GM12865 (cell line): ENCODE data around the gene CMTM1.

Experiments used
- DNase-seq: peaks from one replicate; pipeline ENCODE4 v3.0.0; 2010; ENCODE audit warnings: low read depth
- H3K4me3 ChIP-seq: 2 replicates; pipeline ENCODE4 v1.5.1; 2011; ENCODE audit warnings: mild to moderate bottlenecking, low read depth, low read length, control low read depth
- CTCF ChIP-seq: IDR thresholded peaks from 2 replicates; pipeline ENCODE4 v1.5.1; 2011; ENCODE audit warnings: low read length, control low read depth, low read depth, inconsistent platforms; ENCODE audit not compliant: insufficient read depth; ENCODE audit errors: missing control alignments

CMTM1 gene

GRCh38 chr16:66548068-66548467 lies 18.2 kb upstream of the CMTM1 start:
- no peak overlapping the region for H3K4me3 ChIP-seq
- DNase-seq, result no peak
- TF ChIP-seq CTCF, result no peak

GRCh38 chr16:66548868-66549267 lies 17.4 kb upstream of the CMTM1 start:
- no peak overlapping the region for H3K4me3 ChIP-seq
- no peak for DNase-seq
- no peak for TF ChIP-seq CTCF

GRCh38 chr16:66549284-66550131 lies 16.7 kb upstream of the CMTM1 start, which contains the start of gene TK2:
Gene TK2, minus strand, starts transcription at chr16:66550122. Its CDS starts 61 bp downstream, at chr16:66550061.
- H3K4me3 ChIP-seq, result peak within 1 kb of the TSS; percentile 35
- TF ChIP-seq CTCF, result no peak
- peak; percentile 47 for DNase-seq

GRCh38 chr16:66551348-66551759 lies 14.9 kb upstream of the CMTM1 start:
- no peak for TF ChIP-seq CTCF
- DNase-seq, result peak; percentile 36

GRCh38 chr16:66551788-66552285 lies 14.4 kb upstream of the CMTM1 start:
- DNase-seq, result no peak
- peak overlapping the region; percentile 59 for H3K4me3 ChIP-seq
- no peak for TF ChIP-seq CTCF

More at GRCh38 chr16:66551348-66551759, 14.9 kb upstream of the CMTM1 start:
- no peak overlapping the region for H3K4me3 ChIP-seq

- peak within 1 kb of the TSS; percentile 59 for H3K4me3 ChIP-seq
- TF ChIP-seq CTCF, result no peak
- DNase-seq, result peak; percentile 92
Measured at GRCh38 chr16:66552286-66553177, 13.7 kb upstream of the CMTM1 start, which contains the start of gene CKLF. Gene CKLF, plus strand, starts transcription at chr16:66552576. Its CDS starts 140 bp downstream, at chr16:66552716.
